Breast epithelium (tissue), 3 donors: ENCODE data around the gene SAMD14.

Source experiments
- CTCF ChIP-seq, 3 donors: fragments of 450-650 bp; IDR thresholded peaks; one replicate each; pipeline ENCODE4 v1.5.1; 2016 to 2017; ENCODE audit warnings: antibody characterized with exemption in 3 of 3, mild to moderate bottlenecking in 3 of 3, moderate library complexity in 3 of 3
- POLR2A ChIP-seq: fragments of 450-650 bp; IDR thresholded peaks from one replicate; pipeline ENCODE4 v1.6.1; 2016; ENCODE audit warnings: antibody characterized with exemption, mild to moderate bottlenecking, moderate library complexity

GRCh38 chr17:50062293-50063243 is 67.4 kb downstream of the SAMD14 start:
- no peak for TF ChIP-seq CTCF (IDR thresholded peaks at IDR 0.05)
- no peak for TF ChIP-seq POLR2A
